Stimulated activated CD4-positive, alpha-beta T cell treated with anti-CD3 and anti-CD28 coated beads, Interleukin-4, amount 100 ng/mL, for 24 hours (primary cell): ENCODE measurements around the gene U2AF2.

Source experiments
- DNase-seq: peaks from one replicate; pipeline ENCODE4 v3.0.0-alpha.2; 2020

U2AF2 gene

GRCh38 chr19:55660404-55660803 lies 5.6 kb downstream of the U2AF2 start:
- no peak for DNase-seq

GRCh38 chr19:55660991-55661390 lies 6.2 kb downstream of the U2AF2 start:
- no peak for DNase-seq

GRCh38 chr19:55661826-55662225 lies 7.0 kb downstream of the U2AF2 start:
- DNase-seq, result no peak

- DNase-seq, result no peak
Measured at GRCh38 chr19:55663846-55664536, 9.2 kb downstream of the U2AF2 start.

- no peak for DNase-seq
Measured at GRCh38 chr19:55666343-55667005, 11.6 kb downstream of the U2AF2 start.

- no peak for DNase-seq
Measured at GRCh38 chr19:55667006-55667381, 12.2 kb downstream of the U2AF2 start.

- DNase-seq, result no peak
Measured at GRCh38 chr19:55667511-55667910, 12.7 kb downstream of the U2AF2 start.

- no peak for DNase-seq
Measured at GRCh38 chr19:55667958-55668357, 13.1 kb downstream of the U2AF2 start.

- no peak for DNase-seq
Measured at GRCh38 chr19:55668603-55669348, 13.9 kb downstream of the U2AF2 start.

GRCh38 chr19:55669418-55670279 lies 14.8 kb downstream of the U2AF2 start:
- no peak for DNase-seq

GRCh38 chr19:55670280-55671053 lies 15.6 kb downstream of the U2AF2 start:
- DNase-seq, result no peak

GRCh38 chr19:55671054-55671378 lies 16.2 kb downstream of the U2AF2 start:
- no peak for DNase-seq

GRCh38 chr19:55672418-55672817 lies 17.6 kb downstream of the U2AF2 start:
- DNase-seq, result no peak

- no peak for DNase-seq
Measured at GRCh38 chr19:55673465-55673864, 18.6 kb downstream of the U2AF2 start.

GRCh38 chr19:55673889-55674288 lies 19.1 kb downstream of the U2AF2 start:
- DNase-seq, result no peak

- DNase-seq, result no peak
Measured at GRCh38 chr19:55674459-55674840, 19.6 kb downstream of the U2AF2 start.

- DNase-seq, result peak; percentile 98
Measured at GRCh38 chr19:55674841-55675660, 20.2 kb downstream of the U2AF2 start, which contains the start of gene EPN1. Gene EPN1, plus strand, starts transcription at chr19:55675226. Its CDS starts 3,402 bp downstream, at chr19:55678628.

GRCh38 chr19:55675661-55676354 lies 21.0 kb downstream of the U2AF2 start:
- no peak for DNase-seq

- no peak for DNase-seq
Measured at GRCh38 chr19:55676383-55676782, 21.5 kb downstream of the U2AF2 start.

- no peak for DNase-seq
Measured at GRCh38 chr19:55676889-55677505, 22.2 kb downstream of the U2AF2 start.
